HCT116 (cell line): ENCODE results near the gene DARS1.

Source experiments
- CEBPB ChIP-seq: IDR thresholded peaks from 2 replicates; pipeline ENCODE4 v1.6.1; 2012; ENCODE audit warnings: low read depth
- EZH2 ChIP-seq: fragments of 200-600 bp; sonication (generic); IDR thresholded peaks from 2 replicates; pipeline ENCODE4 v1.6.1; 2017; ENCODE audit warnings: antibody characterized with exemption, mixed run types
- JUND ChIP-seq: IDR thresholded peaks from 2 replicates; pipeline ENCODE4 v1.6.1; 2012
- POLR2A ChIP-seq: IDR thresholded peaks from 2 replicates; pipeline ENCODE4 v1.7.0; 2011; ENCODE audit warnings: borderline replicate concordance; ENCODE audit not compliant: insufficient read depth, insufficient read length; ENCODE audit errors: extremely low read depth
- POLR2AphosphoS5 ChIP-seq: IDR thresholded peaks from 2 replicates; pipeline ENCODE4 v1.6.1; 2011; ENCODE audit warnings: mild to moderate bottlenecking, low read depth, low read length, moderate library complexity
- RAD21 ChIP-seq: IDR thresholded peaks from 2 replicates; pipeline ENCODE4 v1.6.1; 2012; ENCODE audit warnings: low read depth, mild to moderate bottlenecking
- REST ChIP-seq: IDR thresholded peaks from 2 replicates; pipeline ENCODE4 v1.6.1; 2012; ENCODE audit warnings: low read depth
- SIN3A ChIP-seq: IDR thresholded peaks from 2 replicates; pipeline ENCODE4 v1.6.1; 2012; ENCODE audit warnings: low read depth
- SP1 ChIP-seq: IDR thresholded peaks from 2 replicates; pipeline ENCODE4 v1.6.1; 2012; ENCODE audit warnings: low read depth
- YY1 ChIP-seq: IDR thresholded peaks from 2 replicates; pipeline ENCODE4 v1.6.1; 2011; ENCODE audit warnings: low read length, low read depth, moderate library complexity, mild to moderate bottlenecking; ENCODE audit not compliant: insufficient replicate concordance; ENCODE audit errors: extremely low read depth
- ZBTB33 ChIP-seq: IDR thresholded peaks from 2 replicates; pipeline ENCODE4 v1.6.1; 2011; ENCODE audit warnings: mild to moderate bottlenecking, low read length, moderate library complexity; ENCODE audit not compliant: insufficient replicate concordance; ENCODE audit errors: extremely low read depth
- TF ChIP-seq, protein P1 (sequence below), 3 experiments: fragments of 200-600 bp in 1 of 3; sonication (generic) in 1 of 3; IDR thresholded peaks in 2 of 3; conservative IDR thresholded peaks in 1 of 3; 2 replicates each; pipeline ENCODE4 v1.5.1; 2012 to 2017; ENCODE audit warnings: low read depth in 2 of 3, low read length in 2 of 3, antibody characterized with exemption in 1 of 3, borderline replicate concordance in 1 of 3, control low read depth in 1 of 3, mild to moderate bottlenecking in 1 of 3, mixed read lengths in 1 of 3, mixed run types in 1 of 3, moderate library complexity in 1 of 3; ENCODE audit not compliant: insufficient read depth in 1 of 3
- TF ChIP-seq, protein P2 (sequence below): IDR thresholded peaks from 2 replicates; pipeline ENCODE4 v1.6.1; 2012

DNA sequence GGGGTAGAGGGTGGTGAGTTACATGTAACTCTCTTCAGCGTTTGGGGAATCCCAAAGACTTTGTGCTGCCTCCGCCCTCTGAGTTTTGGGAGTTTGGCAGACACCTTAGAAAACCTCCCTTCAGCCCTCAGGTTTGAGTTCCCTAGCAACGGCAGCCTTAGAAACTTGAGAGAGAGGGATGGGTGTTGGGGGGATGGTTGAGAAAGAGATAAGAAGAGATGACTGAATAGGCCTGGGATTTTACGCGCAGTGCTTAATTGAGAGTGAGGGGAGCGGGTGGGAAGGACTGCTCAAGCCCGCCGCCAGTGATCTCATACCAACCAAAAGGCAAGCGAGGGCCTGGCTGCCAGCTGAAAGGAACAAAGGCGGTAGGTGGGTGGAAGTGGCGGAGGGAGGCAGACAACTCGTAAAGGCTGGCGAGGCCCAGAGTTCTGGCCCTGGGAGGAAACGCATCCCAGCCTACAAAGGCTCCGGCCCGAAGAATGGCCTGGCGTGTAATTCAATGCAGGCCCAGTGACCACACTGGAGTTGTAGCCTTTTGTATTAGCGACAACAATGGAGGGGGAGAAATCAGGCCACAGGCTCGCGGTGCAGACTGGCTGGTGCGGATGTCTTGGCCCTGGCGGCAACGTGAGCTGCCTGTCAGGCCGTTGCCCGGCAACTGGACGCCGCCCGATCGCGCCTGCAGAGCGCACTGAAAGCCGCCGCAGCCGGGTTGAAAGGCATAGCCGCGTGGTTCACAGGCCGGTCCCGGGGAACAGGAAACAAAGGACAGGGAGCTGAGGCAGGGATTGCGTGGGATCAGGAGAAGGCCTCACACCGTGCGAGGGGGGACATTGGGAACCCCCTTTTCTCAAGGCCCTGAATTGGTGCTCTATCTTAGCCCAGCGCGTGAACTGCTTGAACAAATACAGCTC, 39.9 kb upstream of the DARS1 start:
- TF ChIP-seq, protein P1, sequence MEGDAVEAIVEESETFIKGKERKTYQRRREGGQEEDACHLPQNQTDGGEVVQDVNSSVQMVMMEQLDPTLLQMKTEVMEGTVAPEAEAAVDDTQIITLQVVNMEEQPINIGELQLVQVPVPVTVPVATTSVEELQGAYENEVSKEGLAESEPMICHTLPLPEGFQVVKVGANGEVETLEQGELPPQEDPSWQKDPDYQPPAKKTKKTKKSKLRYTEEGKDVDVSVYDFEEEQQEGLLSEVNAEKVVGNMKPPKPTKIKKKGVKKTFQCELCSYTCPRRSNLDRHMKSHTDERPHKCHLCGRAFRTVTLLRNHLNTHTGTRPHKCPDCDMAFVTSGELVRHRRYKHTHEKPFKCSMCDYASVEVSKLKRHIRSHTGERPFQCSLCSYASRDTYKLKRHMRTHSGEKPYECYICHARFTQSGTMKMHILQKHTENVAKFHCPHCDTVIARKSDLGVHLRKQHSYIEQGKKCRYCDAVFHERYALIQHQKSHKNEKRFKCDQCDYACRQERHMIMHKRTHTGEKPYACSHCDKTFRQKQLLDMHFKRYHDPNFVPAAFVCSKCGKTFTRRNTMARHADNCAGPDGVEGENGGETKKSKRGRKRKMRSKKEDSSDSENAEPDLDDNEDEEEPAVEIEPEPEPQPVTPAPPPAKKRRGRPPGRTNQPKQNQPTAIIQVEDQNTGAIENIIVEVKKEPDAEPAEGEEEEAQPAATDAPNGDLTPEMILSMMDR (IDR thresholded peaks at IDR 0.05 in 2 of 3, conservative IDR thresholded peaks at IDR 0.05 in 1 of 3; ENCODE audit: borderline replicate concordance in 1 of 3, insufficient read depth in 1 of 3, low read depth in 2 of 3, low read length in 2 of 3), result no peak
- TF ChIP-seq, protein P2, sequence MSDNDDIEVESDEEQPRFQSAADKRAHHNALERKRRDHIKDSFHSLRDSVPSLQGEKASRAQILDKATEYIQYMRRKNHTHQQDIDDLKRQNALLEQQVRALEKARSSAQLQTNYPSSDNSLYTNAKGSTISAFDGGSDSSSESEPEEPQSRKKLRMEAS, result peak; percentile 68
- TF ChIP-seq POLR2AphosphoS5 (no peak), EZH2 (no peak), CEBPB (no peak), YY1 (no peak), SIN3A (no peak), REST (no peak), POLR2A (no peak), ZBTB33 (no peak), JUND (no peak), SP1 (no peak), RAD21 (no peak)
